OCI-LY1 (cell line): Measurements from ENCODE around the gene CBX1.

Experiments used
- H2AFZ ChIP-seq: fragments of 200-600 bp; sonication (generic), shearing (Covaris generic); 2 replicates; pipeline ENCODE4 v1.6.0; 2014; ENCODE audit warnings: antibody characterized with exemption, mild to moderate bottlenecking, low read length
- H3F3A ChIP-seq: fragments of 200-600 bp; sonication (generic), shearing (Covaris generic); 2 replicates; pipeline ENCODE4 v1.6.0; 2014; ENCODE audit warnings: mild to moderate bottlenecking, antibody characterized with exemption, low read length, moderate library complexity; ENCODE audit not compliant: insufficient read depth
- H3K27ac ChIP-seq: fragments of 200-600 bp; sonication (generic); 2 replicates; pipeline ENCODE4 v1.5.1; 2014; ENCODE audit warnings: low read length, mixed run types, mild to moderate bottlenecking, low read depth; ENCODE audit not compliant: poor library complexity, severe bottlenecking
- H3K27me3 ChIP-seq: fragments of 200-600 bp; sonication (generic); 2 replicates; pipeline ENCODE4 v1.6.0; 2014; ENCODE audit warnings: antibody characterized with exemption, mild to moderate bottlenecking, low read length, moderate library complexity; ENCODE audit not compliant: insufficient read depth
- H3K36me3 ChIP-seq: fragments of 200-600 bp; sonication (generic); 2 replicates; pipeline ENCODE4 v1.6.1; 2014; ENCODE audit warnings: mild to moderate bottlenecking, antibody characterized with exemption, low read length, moderate library complexity, mixed read lengths; ENCODE audit not compliant: insufficient read depth
- H3K4me1 ChIP-seq: fragments of 200-600 bp; sonication (generic); 2 replicates; pipeline ENCODE4 v1.5.1; 2014; ENCODE audit warnings: mild to moderate bottlenecking, low read length, moderate library complexity; ENCODE audit not compliant: insufficient read depth, severe bottlenecking
- H3K4me2 ChIP-seq: fragments of 200-600 bp; sonication (generic), shearing (Covaris generic); 2 replicates; pipeline ENCODE4 v1.6.1; 2014; ENCODE audit warnings: low read length
- H3K4me3 ChIP-seq: fragments of 200-600 bp; sonication (generic); 2 replicates; pipeline ENCODE4 v1.5.1; 2014; ENCODE audit warnings: low read length, low read depth, mild to moderate bottlenecking, mixed read lengths; ENCODE audit not compliant: poor library complexity, severe bottlenecking
- H3K79me2 ChIP-seq: fragments of 200-600 bp; shearing (Covaris generic); 2 replicates; pipeline ENCODE4 v1.6.1; 2016; ENCODE audit warnings: mixed run types, low read length, mixed read lengths; ENCODE audit not compliant: insufficient read depth
- H3K9ac ChIP-seq: fragments of 200-600 bp; sonication (generic), shearing (Covaris generic); 2 replicates; pipeline ENCODE4 v1.6.1; 2014; ENCODE audit warnings: mild to moderate bottlenecking, low read length, mixed read lengths
- H3K9me2 ChIP-seq: fragments of 200-600 bp; sonication (generic), shearing (Covaris generic); 2 replicates; pipeline ENCODE4 v1.6.1; 2014; ENCODE audit warnings: low read depth, mild to moderate bottlenecking, low read length, mixed read lengths
- H3K9me3 ChIP-seq: fragments of 200-600 bp; shearing (Covaris generic); 2 replicates; pipeline ENCODE4 v1.6.1; 2014; ENCODE audit warnings: low read length, mixed read lengths
- H4K20me1 ChIP-seq: fragments of 200-600 bp; sonication (generic), shearing (Covaris generic); 2 replicates; pipeline ENCODE4 v1.6.0; 2016; ENCODE audit warnings: mild to moderate bottlenecking, low read length; ENCODE audit not compliant: insufficient read depth
- CTCF ChIP-seq: fragments of 200-600 bp; sonication (generic), shearing (Covaris generic); IDR thresholded peaks from 2 replicates; pipeline ENCODE4 v1.5.1; 2017; ENCODE audit warnings: mild to moderate bottlenecking, antibody characterized with exemption, low read length, moderate library complexity, mixed read lengths
- EZH2 ChIP-seq: fragments of 200-600 bp; sonication (generic), shearing (Covaris generic); IDR thresholded peaks from 2 replicates; pipeline ENCODE4 v1.8.0; 2017; ENCODE audit warnings: borderline replicate concordance, mixed run types, mild to moderate bottlenecking, antibody characterized with exemption, low read length, moderate library complexity, mixed read lengths

CBX1 gene

GRCh38 chr17:48123776-48124388 lies 22.6 kb upstream of the CBX1 start:
- Histone ChIP-seq H3K4me1 (no peaks in the 10 kb centered on the region), H2AFZ (no peak overlapping the region), H3K79me2 (no peaks in the 10 kb centered on the region), H3F3A (no peaks in the 10 kb centered on the region), H3K9me3 (no peaks in the 10 kb centered on the region), H4K20me1 (no peaks in the 10 kb centered on the region), H3K27me3 (no peaks in the 10 kb centered on the region), H3K4me2 (no peak overlapping the region), H3K9ac (no peak overlapping the region), H3K27ac (no peak overlapping the region), H3K4me3 (no peak overlapping the region), H3K36me3 (peaks cover 37% of the 10 kb centered on the region), H3K9me2 (no peaks in the 10 kb centered on the region)
- TF ChIP-seq EZH2 (no peak), CTCF (no peak)

- Histone ChIP-seq H3K9me3 (no peaks in the 10 kb centered on the region), H3K4me1 (no peaks in the 10 kb centered on the region), H3K27ac (no peak overlapping the region), H3K9ac (no peak overlapping the region), H3K4me3 (no peak overlapping the region), H4K20me1 (no peaks in the 10 kb centered on the region), H3F3A (no peaks in the 10 kb centered on the region), H3K4me2 (no peak overlapping the region), H3K27me3 (no peaks in the 10 kb centered on the region), H3K79me2 (no peaks in the 10 kb centered on the region), H3K9me2 (no peaks in the 10 kb centered on the region), H2AFZ (no peak overlapping the region), H3K36me3 (peaks cover 42% of the 10 kb centered on the region)
- TF ChIP-seq EZH2 (no peak), CTCF (no peak)
These were observed 21.8 kb upstream of the CBX1 start for GRCh38 chr17:48123111-48123510.

- no peak overlapping the region for H3K27ac ChIP-seq
- peaks cover 46% of the 10 kb centered on the region for H3K36me3 ChIP-seq
- no peak overlapping the region for H2AFZ ChIP-seq
- no peaks in the 10 kb centered on the region for H3K9me2 ChIP-seq
- H3K9ac ChIP-seq: no peak overlapping the region
- H3K4me2 ChIP-seq: no peak overlapping the region
- no peak overlapping the region for H3K4me3 ChIP-seq
- no peaks in the 10 kb centered on the region for H3K4me1 ChIP-seq
- TF ChIP-seq EZH2 (no peak), CTCF (no peak)
- H3F3A ChIP-seq: no peaks in the 10 kb centered on the region
- H3K79me2 ChIP-seq: no peaks in the 10 kb centered on the region
- H3K9me3 ChIP-seq: no peaks in the 10 kb centered on the region
- H3K27me3 ChIP-seq: no peaks in the 10 kb centered on the region
- no peaks in the 10 kb centered on the region for H4K20me1 ChIP-seq
These were observed 21.4 kb upstream of the CBX1 start for GRCh38 chr17:48122665-48123045.
